Measurements from ENCODE around the gene PVR.
"Not testable (repeated sequence)": the region's sequence is repeated elsewhere in the genome, so short reads cannot be mapped to it uniquely, and the experiment has no call there.

The PVR gene

GRCh38 chr19:44677019-44677811 is 33.5 kb downstream of the PVR start:
- DNase-seq = no peak

DNA sequence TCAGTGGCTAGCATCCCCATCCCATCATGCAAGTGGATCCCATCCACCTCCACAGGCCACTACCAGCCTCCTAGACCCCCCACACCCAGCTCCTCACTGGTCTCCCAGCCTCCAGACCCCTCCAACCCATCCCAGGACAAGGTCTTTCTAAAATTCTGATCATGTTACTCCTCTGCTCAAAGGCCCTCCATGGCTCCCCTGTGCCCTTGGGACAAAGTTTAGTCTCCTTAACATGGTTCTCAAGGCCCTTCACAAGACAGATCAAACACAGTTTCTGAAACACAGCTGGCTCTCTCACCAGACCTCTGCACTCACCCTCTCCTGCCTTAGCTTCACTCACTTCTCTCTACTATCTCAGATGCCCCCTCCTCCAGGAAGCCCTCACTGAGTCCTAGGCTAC is 36.8 kb downstream of the PVR start:
- no peak for DNase-seq

DNA sequence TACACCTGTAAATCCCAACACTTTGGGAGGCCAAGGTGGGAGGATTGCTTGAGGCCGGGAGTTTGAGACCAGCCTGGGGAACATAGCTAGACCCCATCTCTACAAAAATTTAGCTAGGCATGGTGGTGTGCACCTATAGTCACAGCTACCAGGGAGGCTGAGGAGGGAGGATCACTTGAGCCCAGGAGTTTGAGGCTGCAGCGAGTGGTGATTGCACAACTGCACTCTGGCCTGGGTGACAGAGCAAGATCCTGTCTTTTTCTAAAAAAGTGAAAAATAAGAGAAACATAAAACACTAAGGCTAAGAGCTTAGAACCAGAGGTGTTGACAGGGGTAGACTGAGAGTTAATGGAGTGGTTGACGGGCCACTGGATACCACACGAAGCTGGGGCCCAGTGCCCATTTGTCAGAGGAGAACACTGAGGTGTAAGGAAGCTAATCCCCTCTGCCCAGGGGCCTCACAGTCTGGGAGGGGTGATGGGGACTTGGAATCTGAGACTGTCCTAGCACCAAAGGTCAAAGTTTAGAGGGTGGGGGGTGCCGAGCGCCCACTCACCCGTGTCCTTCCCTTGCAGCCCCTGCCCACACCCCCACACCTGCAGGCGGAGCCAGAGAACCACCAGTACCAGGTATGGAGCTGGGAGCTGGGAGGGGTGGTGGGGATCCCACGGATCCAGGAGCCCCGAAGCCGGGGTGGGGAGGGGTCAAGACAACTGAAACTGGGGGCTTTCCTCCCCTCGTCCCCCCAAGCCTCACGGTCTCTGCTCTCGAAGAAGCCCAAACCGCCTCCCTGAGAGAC is 38.5 kb downstream of the PVR start:
- no peak for DNase-seq

DNA sequence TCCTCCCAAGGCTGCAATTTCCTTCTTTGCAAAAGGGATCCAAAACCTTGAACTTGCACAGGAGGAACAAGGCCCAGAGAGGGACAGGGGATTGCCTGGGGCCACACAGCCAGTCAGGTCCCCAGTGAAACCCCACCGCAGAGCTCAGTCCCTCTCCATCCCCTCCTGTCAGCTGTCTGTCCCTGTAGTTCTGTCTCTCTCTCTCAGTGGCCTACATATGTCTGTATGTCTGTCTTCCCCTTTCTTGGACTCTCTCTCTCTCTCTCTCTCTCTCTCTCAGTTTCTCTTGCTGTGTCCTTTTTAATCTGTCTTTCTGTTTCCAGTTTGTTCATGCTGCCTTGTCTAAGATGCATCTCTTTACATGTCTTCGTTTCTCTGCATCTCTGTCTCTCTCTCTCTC is 39.1 kb downstream of the PVR start:
- DNase-seq = no peak

GRCh38 chr19:44683434-44684210 is 39.9 kb downstream of the PVR start:
- DNase-seq = no peak

DNA sequence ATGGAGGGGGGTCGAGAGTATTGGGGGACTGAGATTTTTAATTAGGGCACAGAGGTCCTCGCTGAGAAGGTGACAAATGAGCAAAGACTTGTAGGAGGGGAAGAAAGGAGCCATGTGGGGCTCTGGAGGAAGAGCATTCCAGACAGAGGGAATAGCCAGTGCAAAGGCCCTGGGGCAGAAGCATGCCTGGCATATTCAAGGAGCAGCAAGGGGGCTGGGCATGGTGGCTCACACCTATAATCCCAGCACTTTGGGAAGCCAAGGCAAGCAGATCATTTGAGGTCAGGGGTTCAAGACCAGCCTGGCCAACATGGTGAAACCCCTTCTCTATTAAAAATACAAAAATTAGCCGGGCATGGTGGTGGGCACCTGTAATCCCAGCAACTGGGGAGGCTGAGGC is 40.7 kb downstream of the PVR start:
- DNase-seq = not testable (repeated sequence)

DNA sequence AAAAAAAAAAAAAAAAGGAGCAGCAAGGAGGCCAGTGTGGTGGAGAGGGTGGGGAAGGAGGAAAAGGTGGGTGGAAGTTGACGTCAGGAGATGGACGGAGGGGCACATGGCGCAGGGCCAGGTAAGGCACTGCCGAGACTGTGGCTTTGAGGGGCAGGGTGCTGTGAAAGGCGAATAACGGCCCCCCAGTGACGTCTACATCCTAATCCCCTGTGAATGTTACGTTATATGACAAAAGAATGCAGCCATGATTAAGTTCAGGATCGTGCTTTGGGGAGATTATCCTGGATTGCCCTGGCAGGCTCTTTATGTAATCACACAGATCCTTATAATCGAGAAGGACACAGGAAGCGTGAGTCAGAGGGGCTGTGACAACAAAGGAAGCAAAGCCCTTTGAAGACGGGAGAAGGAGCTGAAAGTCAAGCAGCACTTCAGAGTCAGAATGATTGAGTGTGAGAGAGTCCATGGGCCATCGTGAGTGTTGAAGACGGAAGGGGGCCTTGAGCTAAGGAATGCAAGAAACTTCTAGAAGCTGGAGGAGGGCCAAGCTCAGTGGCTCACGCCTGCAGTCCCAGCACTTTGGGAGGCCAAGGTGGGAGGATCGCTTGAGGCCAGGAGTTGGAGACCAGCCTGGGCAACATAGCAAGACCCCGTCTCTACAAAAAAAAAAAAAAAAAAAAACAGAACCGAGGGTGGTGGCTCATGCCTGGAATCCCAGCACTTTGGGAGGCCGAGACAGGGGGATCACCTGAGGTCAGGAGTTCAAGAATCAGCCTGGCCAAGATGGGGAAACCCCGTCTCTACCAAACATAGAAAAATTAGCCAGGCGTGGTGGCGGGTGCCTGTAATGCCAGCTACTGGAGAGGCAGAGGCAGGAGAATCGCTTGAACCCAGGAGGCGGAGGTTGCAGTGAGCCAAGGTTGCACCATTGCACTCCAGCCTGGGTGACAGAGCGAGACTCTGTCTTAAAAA is 41.5 kb downstream of the PVR start:
- no peak for DNase-seq

GRCh38 chr19:44685877-44686276 is 42.2 kb downstream of the PVR start:
- no peak for DNase-seq

DNA sequence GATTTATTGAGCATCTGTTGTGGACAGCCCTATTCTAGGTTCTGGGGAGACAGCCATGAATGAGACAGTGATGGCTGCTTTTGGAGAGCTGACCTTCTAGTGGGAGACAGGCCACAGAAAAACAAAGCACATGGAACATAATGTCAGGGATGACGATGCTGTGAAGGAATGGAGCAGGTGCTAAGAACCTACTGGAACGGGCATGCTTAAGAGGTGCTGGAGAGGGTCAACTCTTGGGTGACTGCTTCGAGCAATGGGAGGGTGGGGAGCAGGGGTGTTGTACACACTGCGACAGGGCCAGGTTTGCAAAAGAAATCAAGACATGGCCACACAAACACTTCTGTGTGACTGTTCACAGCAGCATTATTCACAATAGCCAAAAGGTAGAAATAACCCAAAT is 43.2 kb downstream of the PVR start:
- no peak for DNase-seq

DNA sequence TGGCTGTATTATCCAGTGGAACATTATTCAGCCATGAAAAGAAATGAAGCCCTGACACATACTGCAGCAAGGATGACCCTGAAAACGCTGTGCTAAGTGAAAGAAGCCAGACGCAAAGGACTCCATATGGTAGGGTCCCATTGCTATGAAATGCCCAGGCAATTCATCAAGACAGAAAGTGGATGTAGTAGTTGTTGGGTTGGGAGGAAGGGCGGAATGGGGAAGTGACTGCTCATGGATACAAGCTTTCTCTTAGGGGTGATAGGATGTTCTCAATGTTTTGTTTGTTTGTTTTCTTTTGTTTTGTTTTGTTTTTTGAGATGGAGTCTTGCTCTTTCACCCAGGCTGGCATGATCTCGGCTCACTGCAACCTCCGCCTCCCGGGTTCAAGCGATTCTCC is 44.2 kb downstream of the PVR start:
- no peak for DNase-seq

GRCh38 chr19:44689290-44690130 is 45.8 kb downstream of the PVR start:
- DNase-seq = peak; percentile 16

GRCh38 chr19:44690131-44690440 is 46.4 kb downstream of the PVR start:
- no peak for DNase-seq

DNA sequence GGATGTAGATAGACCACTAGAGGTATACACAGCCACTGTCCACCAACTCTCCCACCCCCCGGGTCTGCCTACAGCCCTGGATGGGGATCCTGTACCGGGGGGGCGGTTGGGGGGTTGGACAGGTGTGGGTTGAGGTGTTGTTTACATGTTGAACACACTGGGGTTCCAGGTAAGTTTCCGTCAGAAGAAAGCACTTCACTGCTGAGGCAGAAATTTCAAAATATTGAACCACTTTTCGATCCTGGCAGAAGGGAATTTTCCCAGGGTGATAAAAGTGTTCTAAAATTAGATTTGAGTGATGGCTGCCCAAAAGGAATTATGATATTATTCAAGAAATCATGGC is 48.6 kb downstream of the PVR start:
- DNase-seq = no peak

- no peak for DNase-seq
Measured at GRCh38 chr19:44694184-44694579, 50.5 kb downstream of the PVR start.

DNA sequence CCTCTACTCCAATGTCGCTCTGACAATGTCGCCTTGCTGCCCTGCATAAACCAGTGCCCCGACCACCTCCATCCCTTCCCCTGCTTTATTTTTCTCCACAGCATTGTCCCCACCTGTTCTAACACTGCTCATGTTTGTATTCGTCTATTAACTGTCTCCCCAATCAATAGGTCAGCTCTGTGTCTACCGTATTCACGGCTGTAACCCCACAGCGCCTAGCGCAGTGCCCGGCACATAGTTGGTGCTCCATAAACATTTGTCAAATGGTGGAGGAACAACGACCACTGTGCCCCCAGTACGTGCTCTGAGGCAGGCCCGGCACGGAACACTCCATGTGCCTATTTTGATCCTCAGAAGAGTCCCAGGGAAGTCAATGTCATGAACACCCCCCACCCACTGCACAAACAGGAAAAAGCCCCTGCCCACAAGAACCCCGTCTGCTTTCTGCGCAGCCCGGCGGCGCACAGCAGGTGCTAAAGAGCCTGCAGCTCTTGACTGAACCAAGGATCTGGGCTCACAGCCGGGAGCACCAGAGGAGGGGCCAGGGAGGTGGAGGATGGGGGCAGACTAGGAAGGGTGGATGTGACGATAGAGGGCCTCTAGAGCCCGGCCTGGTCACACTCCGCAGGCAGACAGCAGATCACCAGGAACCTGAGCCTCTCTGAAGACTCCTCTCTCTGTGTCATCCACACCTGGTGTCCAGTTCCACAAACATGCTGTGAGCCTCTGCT is 53.4 kb downstream of the PVR start:
- peak; percentile 40 for DNase-seq

- DNase-seq = no peak
Measured at GRCh38 chr19:44697670-44698034, 53.9 kb downstream of the PVR start.

GRCh38 chr19:44698492-44699201 is 54.9 kb downstream of the PVR start, which contains the start of gene CEACAM16:
Gene CEACAM16 (plus strand): TSS chr19:44699151. CDS start chr19:44701457, 2,306 bp downstream.
- DNase-seq = no peak

GRCh38 chr19:44700547-44700946 is 56.8 kb downstream of the PVR start:
- no peak for DNase-seq

DNA sequence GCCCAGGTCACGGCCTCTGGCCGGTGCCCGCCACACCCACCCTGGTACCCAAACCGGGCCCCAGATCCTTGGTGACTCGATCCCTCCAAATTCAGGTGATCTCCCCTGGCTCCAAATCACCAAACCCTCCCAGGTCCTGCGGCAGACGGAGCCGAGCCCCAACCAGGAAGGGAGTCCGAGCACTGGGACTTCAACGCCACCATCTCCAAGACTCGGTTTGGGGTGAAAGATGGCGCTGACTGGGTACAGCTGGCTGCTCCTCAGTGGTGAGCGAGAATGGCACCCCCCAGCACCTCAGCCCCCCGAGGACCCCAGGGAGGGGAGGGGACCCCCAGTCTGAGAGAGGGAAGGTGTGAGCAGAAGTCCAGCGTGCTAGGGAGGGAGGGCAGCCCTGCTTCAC is 57.5 kb downstream of the PVR start:
- no peak for DNase-seq

DNA sequence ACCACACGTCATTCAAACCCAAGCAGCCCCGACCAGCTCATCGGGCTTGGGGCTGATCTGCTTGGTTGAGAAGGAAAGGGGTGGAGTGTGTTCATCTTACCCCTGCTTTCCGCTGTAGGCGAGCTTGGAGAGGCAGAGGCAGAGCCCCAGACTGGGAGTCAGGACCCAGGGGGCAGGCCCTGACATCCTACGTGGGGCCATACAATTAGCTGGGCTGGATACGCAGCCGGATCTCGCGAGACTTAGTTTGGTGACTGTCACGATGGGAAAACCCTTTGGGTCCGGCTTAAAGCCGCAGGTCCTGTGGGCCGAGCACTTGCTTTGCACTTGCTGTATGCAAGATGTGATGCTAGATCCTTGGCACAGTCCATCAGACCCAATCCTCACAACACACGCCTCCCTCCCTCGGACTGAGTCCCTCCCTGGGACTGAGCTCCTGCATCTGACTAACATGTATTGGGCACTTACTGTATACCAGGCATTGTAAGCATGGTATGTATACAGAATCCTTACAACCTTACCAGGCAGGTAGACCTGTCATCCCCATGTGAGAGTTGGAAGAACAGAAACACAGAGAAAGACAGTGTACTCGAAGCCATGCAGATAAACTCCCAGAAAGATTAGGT is 59.0 kb downstream of the PVR start:
- DNase-seq = no peak
